ENCODE results near the gene KLF11.

Gene KLF11

DNA sequence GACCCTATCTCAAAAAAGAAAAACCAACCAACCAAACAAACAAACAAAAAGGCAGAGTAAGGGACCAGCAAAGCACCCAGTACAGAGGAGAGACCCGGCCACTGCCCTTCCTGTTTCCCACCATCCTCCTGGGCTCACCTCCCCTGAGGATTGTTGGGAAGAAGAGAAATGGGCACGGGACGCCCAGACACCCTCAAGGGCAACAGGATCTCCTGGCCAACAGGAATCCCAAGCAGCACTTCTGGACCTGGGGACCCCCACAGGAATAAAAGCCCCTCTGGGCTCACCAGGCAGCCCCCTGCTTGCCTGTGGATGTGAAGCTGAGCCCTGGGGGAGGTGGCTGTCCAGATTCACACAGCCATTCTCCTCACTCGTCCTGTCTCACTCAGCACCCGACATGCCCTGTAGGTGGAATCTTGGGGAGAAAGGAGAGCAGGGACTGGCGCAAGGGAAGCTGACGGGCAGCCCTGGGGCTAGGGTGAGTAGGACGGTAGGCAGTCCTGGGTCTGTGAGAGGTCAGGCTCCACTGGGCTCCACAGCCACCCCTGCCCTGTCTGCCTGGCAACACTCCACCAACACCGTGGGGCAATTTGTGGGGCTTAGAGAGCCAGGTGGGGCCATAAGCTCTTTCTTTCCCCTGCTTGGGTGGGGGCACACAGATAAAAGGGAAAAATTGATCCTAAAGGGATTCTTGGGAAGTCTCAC is 18.0 kb downstream of the KLF11 start:
- H3K4me3 ChIP-seq (ENCODE audit: low read depth, low read length) = no peak overlapping the region
- TF ChIP-seq, protein P1, sequence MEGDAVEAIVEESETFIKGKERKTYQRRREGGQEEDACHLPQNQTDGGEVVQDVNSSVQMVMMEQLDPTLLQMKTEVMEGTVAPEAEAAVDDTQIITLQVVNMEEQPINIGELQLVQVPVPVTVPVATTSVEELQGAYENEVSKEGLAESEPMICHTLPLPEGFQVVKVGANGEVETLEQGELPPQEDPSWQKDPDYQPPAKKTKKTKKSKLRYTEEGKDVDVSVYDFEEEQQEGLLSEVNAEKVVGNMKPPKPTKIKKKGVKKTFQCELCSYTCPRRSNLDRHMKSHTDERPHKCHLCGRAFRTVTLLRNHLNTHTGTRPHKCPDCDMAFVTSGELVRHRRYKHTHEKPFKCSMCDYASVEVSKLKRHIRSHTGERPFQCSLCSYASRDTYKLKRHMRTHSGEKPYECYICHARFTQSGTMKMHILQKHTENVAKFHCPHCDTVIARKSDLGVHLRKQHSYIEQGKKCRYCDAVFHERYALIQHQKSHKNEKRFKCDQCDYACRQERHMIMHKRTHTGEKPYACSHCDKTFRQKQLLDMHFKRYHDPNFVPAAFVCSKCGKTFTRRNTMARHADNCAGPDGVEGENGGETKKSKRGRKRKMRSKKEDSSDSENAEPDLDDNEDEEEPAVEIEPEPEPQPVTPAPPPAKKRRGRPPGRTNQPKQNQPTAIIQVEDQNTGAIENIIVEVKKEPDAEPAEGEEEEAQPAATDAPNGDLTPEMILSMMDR (IDR thresholded peaks at IDR 0.05; ENCODE audit: insufficient read depth, low read depth, low read length, missing control alignments) = no peak
- DNase-seq (ENCODE audit: low read depth) = no peak

DNA sequence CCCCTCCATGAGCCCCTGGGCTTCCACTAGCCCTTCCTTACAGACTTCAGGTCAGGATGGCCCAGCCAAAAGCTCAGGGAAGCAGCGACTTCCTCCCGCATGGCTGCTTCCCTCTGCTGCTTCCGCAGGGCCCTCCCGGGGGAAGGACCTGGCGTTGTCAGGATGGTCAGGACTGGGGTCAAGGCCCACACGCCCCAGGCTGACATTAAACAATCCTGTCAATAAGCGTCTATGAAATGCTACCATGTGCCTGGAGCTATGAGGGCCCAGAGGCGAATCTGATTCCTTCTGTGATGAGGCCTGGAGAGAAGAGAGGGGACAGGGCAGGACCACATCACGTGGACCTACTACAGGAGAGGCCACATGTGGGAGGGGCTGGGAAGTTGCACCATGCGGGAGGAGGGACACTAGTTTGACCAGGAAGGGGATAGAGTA is 19.6 kb downstream of the KLF11 start:
- no peak for DNase-seq (ENCODE audit: low read depth)
- H3K4me3 ChIP-seq (ENCODE audit: low read depth, low read length) = no peak overlapping the region
- TF ChIP-seq, protein P1 (IDR thresholded peaks at IDR 0.05; ENCODE audit: insufficient read depth, low read depth, low read length, missing control alignments) = no peak

DNA sequence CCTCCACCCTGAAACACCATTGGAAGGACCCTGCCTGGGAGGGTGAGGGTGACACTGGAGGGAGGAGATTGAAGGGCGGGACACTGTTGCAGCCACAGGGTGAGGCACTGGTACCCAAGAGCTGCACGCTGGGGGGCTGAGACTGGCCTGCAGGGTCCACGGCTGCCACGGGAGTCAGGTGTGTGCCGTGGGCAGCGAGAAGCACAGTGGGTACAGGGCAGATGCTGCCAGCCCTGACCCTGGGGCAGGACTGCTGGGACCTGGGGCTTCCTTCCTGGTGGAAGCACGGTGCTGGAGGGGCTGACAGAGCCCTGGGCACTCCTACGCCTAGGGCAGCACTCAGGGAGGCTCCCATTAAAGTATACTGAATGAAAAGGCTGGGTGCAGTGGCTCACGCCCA is 20.2 kb downstream of the KLF11 start:
- TF ChIP-seq, protein P1 (IDR thresholded peaks at IDR 0.05; ENCODE audit: insufficient read depth, low read depth, low read length, missing control alignments) = no peak
- H3K4me3 ChIP-seq (ENCODE audit: low read depth, low read length) = no peak overlapping the region
- no peak for DNase-seq (ENCODE audit: low read depth)

DNA sequence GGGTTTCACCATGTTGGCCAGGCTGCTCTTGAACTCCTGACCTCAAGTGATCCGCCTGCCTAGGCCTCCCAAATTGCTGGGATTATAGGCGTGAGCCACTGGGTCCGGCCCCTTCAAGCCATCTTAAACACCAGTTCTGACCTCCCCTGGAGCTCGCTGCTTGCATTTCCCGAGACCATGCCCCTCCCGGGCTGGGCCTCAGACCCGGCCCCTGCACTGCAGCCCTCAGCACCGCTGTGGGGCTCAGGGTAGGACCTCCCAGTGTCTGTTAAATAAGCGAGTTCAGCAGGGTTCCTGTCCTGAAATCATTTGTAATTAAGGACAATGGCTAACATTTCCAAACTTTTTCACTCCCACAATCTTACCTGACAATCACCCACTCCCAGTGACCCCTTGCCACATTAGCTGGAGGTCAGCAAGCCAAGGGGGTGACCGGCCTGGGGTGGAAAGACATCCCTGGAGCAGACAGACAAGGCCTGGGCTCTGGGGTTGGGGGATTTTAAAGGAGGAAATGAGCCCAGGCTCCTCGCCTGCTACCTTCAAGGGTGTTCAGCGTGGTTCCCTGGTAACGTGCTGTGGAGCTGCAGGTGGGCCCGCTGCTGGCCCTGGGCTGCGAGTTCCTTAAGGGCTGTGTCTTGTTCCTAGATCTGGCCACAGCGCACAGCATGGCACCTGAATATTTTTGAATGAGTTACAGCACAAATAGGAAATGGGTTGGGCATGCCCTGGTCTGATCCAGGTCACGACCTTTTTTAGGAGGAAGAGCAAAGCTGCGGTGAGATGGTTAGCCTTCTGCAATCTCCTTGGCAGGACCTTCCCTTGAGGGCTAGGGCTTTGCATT is 21.8 kb downstream of the KLF11 start:
- TF ChIP-seq, protein P1 (IDR thresholded peaks at IDR 0.05; ENCODE audit: insufficient read depth, low read depth, low read length, missing control alignments) = no peak
- H3K4me3 ChIP-seq (ENCODE audit: low read depth, low read length) = no peak overlapping the region
- DNase-seq (ENCODE audit: low read depth) = no peak

DNA sequence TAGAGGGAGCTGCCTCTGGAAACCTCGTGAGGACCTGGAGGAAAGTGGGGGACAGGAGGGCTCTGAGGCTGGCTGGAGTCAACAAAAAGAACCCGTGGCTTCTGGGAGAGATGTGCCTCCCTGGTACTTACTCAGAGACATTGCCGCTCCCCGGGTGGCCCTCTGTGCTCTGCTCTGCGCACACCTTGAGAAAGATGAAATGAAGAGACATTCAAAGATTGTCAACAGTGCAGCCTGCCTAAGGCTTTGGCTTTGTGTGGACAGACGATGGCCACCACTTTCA is 22.4 kb downstream of the KLF11 start:
- no peak for DNase-seq (ENCODE audit: low read depth)
- TF ChIP-seq, protein P1 (IDR thresholded peaks at IDR 0.05; ENCODE audit: insufficient read depth, low read depth, low read length, missing control alignments) = no peak
- H3K4me3 ChIP-seq (ENCODE audit: low read depth, low read length) = no peak overlapping the region

DNA sequence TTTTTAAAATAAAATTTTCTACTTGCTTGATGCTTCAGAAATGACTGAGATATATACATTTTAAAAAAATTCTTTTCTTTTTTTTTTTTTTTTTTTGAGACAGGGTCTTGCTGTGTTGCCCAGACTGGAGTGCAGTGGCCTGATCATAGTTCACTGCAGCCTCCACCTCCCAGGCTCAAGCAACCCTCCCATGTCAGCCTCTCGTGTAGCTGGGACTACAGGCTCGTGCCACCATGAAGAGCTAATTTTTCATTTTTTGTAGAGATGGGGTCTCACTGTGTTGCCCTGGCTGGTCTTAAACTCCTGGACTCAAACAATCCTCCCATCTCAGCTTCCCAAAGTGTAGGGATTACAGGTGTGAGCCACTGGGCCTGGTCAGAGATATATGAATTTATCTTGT is 24.0 kb downstream of the KLF11 start:
- H3K4me3 ChIP-seq (ENCODE audit: low read depth, low read length) = no peak overlapping the region
- TF ChIP-seq, protein P1 (IDR thresholded peaks at IDR 0.05; ENCODE audit: insufficient read depth, low read depth, low read length, missing control alignments) = no peak
- DNase-seq (ENCODE audit: low read depth) = no peak

All from GM12865 (cell line).